Suppressor macrophage (primary cell): ENCODE data around the gene STK11.
A peak's percentile ranks its signal among the peaks of the same experiment; 100 is the strongest.
"Not testable (repeated sequence)": the region's sequence is repeated elsewhere in the genome, so short reads cannot be mapped to it uniquely, and the experiment has no call there.

Source experiments
- DNase-seq, 4 experiments: peaks; one replicate each; pipeline ENCODE4 v3.0.0-alpha.2; 2020 to 2022

Gene STK11

DNA sequence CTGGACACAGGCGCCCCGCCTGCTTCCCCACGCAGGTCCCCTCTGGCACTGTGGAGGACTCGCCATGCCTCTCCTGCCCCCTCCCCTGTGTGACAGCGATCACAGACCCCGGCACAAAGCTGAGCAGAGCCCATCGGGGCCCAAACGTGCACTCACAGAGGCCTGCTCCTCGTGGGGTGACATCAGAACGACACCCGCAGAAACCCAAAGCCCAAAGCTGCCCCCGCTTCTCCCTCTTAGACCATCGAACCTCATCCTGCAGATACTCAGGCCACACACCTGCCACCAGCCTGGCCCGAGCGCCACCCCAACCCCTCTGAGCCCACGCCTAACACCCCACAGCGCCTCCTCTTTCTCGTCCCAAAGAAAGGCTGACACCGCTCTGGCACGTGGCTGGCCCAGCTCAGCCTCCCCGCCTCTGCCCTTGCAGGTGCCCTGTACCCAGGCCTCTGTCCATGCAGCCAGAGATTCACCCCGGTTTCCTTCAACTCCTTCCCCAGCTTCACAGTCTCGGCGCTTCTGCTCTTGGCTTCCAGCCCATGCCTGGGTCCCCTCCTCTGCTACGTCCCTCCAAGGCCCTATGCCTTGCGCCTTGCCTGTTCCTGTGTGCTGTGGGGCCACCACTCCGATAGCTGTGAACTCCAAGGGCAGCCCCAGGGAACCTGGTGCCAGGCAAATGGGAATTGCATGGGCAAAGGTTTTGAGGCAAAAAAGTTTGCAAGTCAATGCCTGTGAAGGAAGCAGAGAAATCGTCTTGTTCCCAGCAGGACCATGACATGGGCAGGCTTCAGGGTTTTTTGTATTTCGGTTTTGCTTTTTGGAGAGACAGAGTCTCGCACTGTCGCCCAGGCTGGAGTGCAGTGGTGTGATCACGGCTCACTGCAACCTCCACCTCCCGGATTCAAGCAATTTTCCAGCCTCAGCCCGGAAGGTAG lies 33.1 kb downstream of the STK11 start:
- DNase-seq: peak in 1 of 4 experiments; percentile 36

DNA sequence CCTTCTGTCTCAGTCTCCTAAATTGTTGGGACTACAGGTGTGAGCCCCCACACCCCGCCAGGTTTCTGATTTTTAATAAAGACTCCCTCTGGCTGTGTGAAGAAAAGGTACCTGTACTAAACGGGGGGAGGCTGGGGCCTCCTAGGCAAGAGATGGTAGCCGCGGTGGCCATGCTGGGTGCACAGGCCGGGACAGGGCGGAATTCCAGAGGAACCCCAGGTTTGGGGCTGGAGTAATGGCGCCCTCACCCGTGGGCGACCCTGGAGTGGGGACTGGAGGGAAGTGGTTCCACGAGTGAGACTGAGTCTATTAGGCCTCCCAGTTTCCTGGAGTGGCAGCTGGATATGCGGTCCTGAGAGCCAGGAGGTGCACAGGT lies 33.8 kb downstream of the STK11 start:
- peak in 1 of 4 experiments; percentile 45 for DNase-seq

DNA sequence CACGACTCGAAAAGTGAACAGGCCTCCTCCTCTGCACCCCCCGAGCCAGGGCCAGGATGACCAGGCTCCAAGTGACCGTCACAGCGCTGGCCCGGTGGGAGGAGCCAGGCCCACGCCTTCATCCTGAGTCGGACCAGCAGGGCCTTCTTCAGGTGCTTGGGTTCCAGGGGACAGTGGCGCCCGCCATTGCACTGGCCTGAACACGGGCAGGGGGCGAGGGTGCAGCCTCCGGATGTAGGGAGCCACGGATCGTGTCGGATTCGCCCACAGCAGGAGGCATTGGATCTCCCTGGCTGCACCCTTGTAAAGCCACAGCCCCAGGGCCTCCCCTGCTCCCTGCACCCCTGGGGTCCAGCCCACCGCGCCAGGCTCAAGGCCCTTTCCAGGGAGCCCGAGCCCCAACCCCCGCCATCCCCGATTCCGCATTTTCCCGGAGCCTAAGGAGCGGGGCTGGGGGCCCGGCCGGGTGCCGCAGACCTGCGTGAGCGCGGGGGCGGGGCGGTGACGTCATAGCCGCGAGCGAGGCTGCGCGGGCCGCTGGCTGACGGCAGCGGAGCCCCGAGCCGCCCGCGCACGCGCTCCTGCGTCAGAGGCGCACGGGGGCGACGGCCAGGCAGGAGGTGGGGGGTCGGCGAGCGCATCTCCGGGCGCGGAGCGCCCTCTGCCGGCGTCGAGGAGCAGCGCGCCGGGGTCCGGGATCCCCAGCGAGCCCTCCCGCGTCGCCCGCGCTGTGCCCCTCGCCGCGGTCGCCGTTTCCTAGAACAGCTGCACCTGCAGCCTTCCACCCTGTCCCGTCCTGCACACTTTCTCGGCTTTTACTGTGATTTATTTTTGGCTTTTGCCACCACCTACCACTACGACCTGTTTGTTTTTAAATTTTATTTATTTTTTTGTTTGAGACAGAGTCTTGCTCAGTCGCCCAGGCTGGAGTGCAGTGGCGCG lies 34.5 kb downstream of the STK11 start:
- DNase-seq: peak; percentile 97 to 99 (median 98)

DNA sequence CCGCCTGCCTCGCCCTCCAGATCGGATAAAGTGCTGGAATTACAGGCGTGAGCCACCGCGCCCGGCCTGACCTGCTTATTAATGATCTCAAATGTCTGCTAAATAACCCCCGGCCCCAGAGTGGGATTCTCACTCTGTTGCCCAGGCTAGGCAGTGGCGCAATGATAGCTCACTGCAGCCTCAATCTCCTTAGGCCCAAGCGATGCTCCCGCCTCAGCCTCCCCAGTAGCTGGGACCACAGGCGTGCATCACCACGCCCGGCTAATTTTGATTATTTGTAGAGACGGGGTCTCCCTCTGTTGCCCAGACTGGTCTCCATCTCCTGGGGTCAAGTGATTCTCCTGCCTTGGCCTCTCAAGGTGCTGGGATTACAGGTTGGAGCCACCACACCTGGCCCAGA lies 35.3 kb downstream of the STK11 start:
- DNase-seq: no peak

DNA sequence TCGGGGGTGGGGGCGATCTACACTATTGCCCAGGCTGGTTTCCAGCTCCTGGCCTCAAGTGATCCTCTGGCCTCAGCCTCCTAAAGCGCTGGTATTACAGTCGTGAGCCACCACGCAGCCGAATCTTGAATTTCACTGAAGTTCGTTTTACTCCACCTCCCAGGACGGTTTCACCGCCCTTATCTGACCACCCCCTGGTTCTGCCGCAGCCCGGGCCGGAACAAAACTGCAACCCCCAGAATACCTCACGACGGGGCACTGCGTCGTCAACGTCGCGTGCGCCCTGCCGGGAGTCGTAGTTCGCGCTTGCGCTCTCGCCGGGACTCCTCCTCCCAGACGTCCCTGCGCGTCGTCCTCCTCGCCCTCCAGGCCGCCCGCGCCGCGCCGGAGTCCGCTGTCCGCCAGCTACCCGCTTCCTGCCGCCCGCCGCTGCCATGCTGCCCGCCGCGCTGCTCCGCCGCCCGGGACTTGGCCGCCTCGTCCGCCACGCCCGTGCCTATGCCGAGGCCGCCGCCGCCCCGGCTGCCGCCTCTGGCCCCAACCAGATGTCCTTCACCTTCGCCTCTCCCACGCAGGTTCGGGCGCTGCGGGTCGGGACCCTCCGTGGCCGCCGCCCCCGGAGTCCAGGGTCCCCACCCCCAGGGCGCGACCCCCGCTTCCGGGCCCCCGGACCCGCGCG lies 36.0 kb downstream of the STK11 start, which contains the start of gene ATP5F1D:
Gene ATP5F1D, plus strand, starts transcription at position 335 of the 679 bp plus-strand sequence. Its CDS starts 100 bp downstream, at position 435.
- peak; percentile 97 to 99 (median 98) for DNase-seq

DNA sequence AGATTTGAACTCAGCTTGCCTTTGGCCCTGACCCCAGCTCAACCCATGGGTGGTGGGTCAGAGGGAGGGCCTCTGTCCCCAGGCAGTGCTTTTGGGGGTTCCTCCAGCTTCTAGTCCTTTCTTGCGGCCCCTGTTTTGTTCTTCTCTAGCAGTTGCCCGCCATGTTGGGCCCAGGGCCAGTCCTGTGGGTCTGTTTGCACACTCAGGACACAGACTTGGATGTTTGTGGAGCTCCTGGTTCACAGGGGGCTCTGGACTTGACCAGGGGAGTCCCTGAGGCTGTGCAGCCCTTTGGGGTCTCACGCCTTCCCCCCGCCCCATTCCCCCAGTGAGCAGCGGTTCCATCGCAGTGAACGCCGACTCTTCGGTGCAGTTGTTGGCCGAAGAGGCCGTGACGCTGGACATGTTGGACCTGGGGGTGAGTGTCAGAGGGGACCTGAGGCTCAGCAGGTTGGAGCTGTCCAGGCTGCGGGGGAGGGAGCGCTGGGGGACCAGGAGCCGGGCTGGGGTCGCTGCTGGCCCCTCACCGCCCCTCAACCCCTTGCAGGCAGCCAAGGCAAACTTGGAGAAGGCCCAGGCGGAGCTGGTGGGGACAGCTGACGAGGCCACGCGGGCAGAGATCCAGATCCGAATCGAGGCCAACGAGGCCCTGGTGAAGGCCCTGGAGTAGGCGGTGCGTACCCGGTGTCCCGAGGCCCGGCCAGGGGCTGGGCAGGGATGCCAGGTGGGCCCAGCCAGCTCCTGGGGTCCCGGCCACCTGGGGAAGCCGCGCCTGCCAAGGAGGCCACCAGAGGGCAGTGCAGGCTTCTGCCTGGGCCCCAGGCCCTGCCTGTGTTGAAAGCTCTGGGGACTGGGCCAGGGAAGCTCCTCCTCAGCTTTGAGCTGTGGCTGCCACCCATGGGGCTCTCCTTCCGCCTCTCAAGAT lies 38.5 kb downstream of the STK11 start:
- DNase-seq: peak; percentile 88 to 93 (median 92)

DNA sequence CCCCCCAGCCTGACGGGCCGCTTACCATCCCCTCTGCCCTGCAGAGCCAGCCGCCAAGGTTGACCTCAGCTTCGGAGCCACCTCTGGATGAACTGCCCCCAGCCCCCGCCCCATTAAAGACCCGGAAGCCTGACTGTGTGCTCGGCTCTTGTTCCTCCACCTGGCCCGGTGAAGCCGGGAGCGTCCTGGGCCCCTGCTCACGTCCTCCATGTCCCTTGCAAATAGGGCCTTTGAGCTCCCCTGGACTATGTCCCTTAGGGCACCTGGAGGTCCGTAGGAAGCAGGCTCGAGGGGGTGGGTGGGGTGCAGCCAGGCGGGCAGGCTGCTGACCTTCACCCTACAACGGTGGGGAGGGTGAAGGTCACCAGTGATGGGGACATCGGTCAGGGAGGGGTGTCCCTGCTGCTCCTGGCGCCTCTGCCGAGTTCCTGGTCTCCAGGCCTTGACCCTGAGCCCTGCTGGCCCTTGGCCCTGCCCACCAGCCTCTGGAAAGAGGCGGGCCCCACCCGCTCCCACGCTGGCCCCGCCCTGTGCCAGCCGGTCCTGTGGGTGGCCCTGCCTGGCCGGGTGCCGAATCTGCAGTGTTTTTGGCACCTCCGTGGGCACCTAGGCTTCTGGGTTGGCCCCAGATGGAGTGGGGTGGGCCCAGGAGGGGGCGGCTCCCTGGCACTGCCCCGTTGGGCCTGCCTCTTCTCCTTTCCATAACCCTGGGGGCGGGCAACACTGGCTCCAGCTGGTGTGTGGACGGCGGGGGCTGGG lies 39.3 kb downstream of the STK11 start:
- DNase-seq: peak; percentile 87 to 93 (median 90)

DNA sequence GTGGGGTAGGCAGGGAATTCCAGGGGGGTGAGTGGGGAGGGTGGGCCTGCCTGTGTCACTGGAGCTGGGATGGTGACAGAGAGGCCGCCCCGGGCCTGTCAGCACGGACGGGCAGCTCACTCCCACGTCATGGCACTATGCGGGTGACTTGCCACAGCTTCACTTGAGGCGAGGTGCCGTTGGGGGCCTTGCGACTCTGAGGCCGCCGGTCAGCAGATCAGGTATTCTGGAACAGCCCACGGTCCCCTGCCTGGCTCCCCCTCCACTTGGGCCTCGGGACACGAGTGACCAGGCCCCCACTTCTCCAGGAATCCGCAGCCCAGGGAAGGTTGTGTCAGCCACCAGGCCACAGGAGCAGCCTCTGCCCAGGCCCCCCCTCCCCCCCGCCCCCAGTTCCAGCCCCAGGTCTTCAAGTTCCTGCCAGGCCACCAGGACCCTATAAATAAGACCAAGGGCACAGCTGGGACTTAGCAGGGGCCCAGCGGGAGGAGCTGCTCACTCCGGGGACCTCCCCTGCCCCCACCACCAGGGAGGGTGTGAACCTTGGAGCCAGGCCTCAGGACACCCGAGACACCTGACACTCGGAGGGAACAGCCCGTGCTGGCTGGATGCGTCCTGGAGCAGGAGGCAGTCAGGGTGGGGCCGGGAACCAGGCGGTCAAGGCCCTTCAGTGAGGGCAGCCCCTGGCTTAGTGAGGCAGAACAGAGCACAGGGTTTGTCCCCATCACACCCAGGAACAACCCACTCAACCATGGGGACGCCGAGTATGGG lies 40.1 kb downstream of the STK11 start:
- no peak for DNase-seq

DNA sequence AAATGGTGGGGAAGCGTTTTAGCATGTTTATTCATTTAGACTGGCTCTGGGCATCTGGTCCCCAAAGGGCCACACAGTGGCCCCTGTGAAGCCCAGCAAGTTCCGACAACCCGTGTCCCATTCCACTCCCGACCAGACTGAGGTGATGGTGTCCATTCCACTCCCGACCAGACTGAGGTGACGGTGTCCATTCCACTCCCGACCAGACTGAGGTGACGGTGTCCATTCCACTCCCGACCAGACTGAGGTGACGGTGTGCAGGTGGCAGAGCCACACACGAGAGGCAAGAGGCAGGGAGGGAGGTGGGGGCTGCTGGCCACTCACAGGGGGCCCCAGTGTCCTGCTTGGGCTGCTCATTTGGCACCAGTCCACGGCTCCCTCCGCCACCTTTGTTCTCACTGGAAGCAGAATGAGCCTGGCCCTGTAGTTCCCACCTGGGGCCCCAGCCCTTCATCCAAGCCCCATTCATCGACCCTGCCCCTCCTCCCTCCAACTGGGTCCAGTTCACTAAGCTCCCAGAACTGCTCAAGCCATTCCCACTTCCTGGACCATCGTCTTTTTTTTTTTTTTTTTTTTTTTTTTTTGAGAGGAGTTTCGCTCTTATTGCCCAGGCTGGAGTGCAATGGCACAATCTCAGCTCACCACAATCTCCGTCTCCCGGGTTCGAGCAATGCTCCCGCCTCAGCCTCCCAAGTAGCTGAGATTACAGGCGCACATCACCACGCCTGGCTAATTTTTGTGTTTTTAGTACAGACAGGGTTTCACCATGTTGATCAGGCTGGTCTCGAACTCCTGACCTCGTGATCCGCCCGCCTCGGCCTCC lies 40.9 kb downstream of the STK11 start:
- not testable (repeated sequence) for DNase-seq

DNA sequence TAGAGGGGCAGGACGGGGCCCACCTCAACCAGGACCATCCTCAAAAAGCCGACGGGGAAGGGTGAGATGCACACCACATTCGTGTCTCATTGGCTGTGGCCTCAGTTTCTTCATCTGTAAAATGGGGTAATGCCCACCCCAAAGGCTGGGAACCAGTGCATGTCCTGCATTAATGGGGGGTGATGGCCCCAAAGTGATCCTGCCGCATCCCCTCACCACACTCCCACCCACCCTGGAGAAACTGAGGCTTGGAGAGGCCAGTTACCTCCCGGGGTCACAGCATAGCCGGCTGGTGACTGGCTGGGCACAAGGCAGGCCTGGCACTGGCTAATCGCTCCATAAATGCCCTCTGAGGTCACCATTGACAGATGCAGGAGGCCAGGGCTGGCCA lies 42.2 kb downstream of the STK11 start:
- no peak for DNase-seq

DNA sequence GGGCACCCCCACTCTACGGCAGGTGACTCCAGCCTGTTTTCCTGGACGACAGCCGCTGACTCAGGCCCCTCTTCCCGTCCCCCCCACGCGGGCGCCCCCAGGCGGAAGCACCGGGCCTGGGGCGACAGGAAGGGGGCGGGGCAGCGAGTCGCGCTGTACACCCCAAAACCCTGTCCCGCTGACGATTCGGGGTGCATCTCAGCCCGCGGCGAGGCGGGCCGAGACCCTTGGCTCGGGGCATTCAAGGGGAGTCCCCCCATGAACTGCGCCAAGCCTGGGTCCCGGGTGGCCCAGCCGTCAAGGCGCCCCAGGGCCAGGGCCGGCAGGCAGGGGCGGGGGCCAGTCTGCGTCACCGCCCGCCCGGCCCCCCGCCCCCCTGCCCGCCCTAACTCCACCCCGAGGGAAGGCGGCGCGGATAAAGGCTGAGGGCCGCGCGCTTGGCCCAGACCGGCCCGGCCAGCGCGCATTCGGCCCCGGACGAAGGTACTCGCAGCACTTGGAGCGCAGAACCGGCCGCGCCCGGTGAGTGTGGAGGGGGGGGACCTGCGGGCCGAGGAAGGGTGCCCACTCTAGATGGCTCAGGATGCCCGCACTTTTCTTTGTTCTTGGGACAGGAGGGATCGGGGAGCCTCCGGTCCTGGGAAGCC lies 42.7 kb downstream of the STK11 start, which contains the start of gene MIDN:
Gene MIDN, plus strand, starts transcription at position 445 of the 647 bp plus-strand sequence. CDS start 1,714 bp downstream, outside the sequence.
- peak; percentile 94 to 96 (median 95) for DNase-seq

DNA sequence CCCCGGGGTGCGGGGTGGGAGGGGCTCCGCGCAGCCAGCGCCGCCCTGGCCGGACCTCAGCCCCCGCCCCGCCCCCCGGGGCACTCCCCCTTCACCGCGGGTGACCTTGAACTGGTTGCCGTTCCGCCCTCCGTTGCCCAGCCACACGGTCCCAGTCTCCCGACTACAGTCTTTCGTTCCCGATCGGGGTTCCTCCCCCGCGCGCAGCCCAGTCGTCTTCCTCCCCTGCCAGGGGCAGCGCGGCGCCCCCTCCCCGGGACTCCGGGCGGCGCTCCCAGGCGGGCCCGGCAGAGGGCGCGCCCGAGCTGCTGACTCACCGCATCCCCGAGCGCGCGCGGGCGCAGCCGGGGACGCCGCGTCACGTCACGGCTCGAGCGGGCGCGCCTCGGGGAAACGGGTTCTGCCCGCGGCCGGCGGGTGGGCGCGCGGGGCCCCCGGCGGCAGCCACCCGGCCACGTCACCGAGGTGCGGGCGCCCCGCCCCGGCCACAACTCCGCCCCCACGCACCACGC lies 43.3 kb downstream of the STK11 start:
- peak; percentile 88 to 95 (median 92) for DNase-seq

DNA sequence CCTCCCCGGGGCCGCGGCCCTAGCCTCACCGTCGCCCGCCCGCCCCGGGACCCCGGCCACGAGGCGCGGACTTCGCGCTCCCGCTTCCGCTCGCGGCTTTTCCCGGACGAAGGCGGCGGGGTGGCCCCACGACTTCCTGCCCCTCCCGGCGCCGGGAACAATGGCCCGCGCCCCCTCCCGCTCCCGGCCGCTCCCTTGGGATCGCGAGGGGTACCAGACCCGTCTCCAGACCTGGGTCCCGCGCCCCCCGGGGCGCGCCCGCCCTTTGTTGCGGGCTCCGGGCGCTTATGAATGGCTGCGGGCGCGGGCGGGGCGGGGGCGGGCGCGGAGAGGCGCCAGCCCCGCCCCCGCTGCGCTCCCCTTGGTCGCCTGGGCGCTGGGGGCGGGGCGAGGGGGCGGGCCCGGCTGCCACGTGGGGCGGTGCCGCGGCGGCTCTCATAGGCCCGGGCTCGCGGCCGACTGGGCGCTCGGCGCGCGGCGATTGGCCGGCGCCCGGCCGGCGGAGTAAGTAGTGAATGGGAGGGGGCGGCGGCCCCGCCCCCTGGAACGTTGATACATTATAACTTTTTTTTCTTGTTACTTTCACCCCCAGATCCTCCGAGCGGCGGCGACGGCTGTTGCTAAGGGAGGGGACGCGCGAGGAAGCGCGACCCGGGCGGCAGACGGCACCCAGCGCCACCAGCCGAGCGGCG lies 43.9 kb downstream of the STK11 start:
- DNase-seq: peak; percentile 97 to 100 (median 98)

DNA sequence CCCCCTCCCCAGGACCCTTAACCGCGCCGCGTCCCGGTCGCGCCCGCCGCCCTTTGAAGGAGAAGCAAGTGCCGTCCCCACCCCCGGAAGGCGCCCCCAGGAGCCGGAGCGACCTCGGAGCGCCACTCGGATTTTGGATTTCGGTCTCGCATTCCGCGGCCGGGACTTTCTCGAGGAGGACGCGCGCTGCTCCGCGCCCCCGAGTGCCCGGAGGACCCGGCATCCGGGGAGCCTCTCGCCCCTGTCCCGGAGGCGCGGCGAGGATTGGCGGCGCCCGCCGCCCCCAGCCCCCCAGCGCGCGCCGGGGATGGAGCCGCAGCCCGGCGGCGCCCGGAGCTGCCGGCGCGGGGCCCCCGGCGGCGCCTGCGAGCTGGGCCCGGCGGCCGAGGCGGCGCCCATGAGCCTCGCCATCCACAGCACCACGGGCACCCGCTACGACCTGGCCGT lies 44.4 kb downstream of the STK11 start:
- no peak for DNase-seq

DNA sequence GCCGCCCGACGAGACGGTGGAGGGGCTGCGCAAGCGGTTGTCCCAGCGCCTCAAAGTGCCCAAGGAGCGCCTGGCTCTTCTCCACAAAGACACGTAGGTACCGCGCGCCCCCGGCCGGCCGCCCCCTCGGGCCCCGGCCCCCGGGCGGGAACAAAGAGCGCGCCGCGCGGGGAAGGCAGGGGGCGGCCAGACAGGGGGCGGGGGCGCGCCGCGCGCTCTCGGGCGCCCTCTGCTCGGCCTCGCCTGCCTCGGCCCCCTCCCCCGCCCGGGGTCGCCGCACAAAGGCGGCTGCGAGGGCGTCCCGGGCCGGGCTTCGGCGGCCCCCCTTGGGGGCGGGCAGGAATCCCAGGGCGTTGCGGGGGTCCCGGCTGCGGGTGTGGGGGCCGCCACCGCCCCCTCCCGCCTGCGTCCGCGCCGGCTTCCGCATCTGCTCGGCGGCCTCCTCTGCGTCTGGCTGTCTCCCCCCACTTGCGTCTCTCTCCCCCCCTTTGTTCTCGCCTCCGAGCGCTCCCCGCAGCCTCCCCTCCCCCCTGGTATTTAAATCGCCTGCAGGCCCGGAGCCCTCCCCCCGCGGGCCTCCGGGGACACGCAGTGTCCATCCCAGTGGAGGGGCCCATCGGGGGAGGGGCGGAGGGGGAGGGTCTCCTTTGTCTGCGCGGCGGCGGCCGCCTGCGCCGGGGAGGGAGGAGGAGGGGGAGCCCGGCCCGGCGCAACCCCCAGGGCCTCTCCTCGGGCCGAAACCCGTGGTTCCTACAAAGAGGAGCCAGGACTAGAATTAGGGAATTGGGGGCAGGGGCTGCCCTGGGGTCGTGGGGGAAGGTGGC lies 45.1 kb downstream of the STK11 start:
- peak in 3 of 4 experiments; percentile 56 to 74 (median 72) for DNase-seq
